NB4 (cell line): ENCODE data around the gene PPP6R1.

Source experiments
- DNase-seq: peaks from one replicate; pipeline ENCODE4 v3.0.0; 2010; ENCODE audit warnings: low read depth
- H3K4me3 ChIP-seq: one replicate; pipeline ENCODE4 v1.5.1; 2011; ENCODE audit warnings: mild to moderate bottlenecking, low read depth, low read length, moderate library complexity
- MYC ChIP-seq: IDR thresholded peaks from 2 replicates; pipeline ENCODE4 v1.6.1; 2011; ENCODE audit warnings: low read depth, low read length
- POLR2A ChIP-seq: IDR thresholded peaks from 2 replicates; pipeline ENCODE4 v1.6.1; 2011; ENCODE audit warnings: mild to moderate bottlenecking; ENCODE audit not compliant: insufficient read length; ENCODE audit errors: extremely low read depth
- TF ChIP-seq, protein P1 (sequence below): IDR thresholded peaks from 2 replicates; pipeline ENCODE4 v1.6.1; 2011; ENCODE audit warnings: low read depth, low read length
- TF ChIP-seq, protein P2 (sequence below): IDR thresholded peaks from one replicate; pipeline ENCODE4 v1.5.1; 2012; ENCODE audit warnings: low read depth, low read length

Gene PPP6R1

DNA sequence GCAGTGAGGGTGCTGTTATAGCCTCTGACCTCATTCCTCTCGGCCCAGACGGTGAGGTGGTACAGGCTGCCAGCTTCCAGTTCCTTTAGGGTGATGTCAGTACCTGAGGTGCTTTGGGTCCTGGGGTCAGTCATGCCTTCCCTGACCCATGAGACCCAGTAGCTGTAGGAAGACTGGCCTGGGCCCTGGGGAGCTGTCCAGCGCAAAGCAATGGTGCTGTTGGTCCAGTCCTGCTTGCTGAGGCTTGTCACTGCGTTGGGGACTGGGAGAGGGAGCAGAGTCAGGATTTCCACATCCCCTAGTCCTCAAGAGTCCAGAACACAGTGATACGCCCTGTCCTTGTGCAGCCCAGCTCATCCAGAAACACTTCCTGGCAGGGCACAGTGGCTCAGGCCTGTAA is 60.2 kb downstream of the PPP6R1 start:
- TF ChIP-seq, protein P1, sequence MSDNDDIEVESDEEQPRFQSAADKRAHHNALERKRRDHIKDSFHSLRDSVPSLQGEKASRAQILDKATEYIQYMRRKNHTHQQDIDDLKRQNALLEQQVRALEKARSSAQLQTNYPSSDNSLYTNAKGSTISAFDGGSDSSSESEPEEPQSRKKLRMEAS: no peak
- TF ChIP-seq MYC: no peak
- TF ChIP-seq, protein P2, sequence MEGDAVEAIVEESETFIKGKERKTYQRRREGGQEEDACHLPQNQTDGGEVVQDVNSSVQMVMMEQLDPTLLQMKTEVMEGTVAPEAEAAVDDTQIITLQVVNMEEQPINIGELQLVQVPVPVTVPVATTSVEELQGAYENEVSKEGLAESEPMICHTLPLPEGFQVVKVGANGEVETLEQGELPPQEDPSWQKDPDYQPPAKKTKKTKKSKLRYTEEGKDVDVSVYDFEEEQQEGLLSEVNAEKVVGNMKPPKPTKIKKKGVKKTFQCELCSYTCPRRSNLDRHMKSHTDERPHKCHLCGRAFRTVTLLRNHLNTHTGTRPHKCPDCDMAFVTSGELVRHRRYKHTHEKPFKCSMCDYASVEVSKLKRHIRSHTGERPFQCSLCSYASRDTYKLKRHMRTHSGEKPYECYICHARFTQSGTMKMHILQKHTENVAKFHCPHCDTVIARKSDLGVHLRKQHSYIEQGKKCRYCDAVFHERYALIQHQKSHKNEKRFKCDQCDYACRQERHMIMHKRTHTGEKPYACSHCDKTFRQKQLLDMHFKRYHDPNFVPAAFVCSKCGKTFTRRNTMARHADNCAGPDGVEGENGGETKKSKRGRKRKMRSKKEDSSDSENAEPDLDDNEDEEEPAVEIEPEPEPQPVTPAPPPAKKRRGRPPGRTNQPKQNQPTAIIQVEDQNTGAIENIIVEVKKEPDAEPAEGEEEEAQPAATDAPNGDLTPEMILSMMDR: no peak
- no peak for TF ChIP-seq POLR2A
- DNase-seq: no peak
- no peak overlapping the region for H3K4me3 ChIP-seq

DNA sequence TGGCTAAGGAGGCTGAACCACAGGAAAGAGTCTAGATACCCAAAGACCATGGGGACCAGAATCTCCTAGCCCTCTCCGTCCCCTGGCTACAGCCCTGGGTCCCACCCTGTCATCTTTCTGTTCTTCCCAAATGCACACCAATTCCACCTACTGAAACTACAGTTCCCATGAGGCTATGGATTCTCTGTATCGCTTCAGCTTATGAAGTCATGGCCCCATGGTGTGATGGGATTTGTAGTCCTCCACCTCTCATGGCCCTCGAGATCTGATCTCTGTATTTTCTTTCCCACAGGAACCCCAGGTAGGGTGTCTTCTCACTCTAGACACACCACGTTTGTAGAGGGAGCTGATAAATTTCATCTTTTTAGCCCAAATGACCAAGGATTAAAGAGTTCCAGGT is 61.3 kb downstream of the PPP6R1 start:
- H3K4me3 ChIP-seq: no peak overlapping the region
- TF ChIP-seq, protein P1: no peak
- TF ChIP-seq MYC (no peak), POLR2A (no peak)
- TF ChIP-seq, protein P2: no peak
- peak; percentile 37 for DNase-seq

DNA sequence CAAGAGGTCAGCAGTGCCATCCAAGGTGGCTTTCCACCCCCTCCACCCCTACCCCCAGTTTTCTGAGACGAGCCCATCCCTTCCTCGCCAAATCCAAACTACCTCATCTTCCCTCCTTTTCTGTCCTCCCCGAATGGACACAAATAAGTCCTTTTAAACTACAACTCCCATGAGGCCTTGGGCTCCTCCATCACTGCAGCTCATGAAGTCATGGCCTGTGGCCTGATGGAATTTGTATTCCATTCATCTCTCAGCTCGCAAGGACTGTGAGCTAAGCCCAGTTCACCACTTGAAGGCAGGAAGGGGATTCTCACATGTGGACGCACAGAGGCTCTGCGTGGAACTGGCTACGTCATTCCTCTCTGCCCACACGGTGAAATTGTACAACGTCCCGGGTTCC is 62.0 kb downstream of the PPP6R1 start:
- TF ChIP-seq, protein P2: no peak
- TF ChIP-seq POLR2A (no peak), MYC (no peak)
- TF ChIP-seq, protein P1: no peak
- DNase-seq: peak; percentile 38

DNA sequence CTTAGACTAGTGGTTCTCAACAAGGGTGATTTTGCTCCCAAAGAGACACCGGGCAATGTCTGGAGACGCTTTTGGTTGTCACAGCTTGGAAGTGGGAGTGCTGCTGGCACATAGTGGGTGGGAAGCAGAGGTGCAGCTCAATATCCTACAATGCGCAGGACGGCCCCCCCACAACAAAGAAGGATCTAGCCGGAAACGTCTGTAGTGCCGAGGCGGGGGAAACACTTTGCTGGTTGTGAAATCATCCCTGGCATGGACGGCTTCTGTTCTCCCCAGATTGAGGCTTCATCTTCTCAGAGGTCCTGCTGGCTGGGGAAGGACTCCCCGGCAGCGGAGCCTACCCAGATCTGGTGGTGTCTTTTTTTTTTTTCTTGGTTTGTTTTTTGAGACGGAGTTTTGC is 65.3 kb downstream of the PPP6R1 start:
- peak overlapping the region; percentile 6 for H3K4me3 ChIP-seq
- DNase-seq: peak; percentile 66
- TF ChIP-seq MYC: no peak
- TF ChIP-seq, protein P1: 0 out of 2 replicates have a peak, but pooled peaks have one; percentile 11
- no peak for TF ChIP-seq POLR2A
- TF ChIP-seq, protein P2: no peak

More for the DNA sequence above, 62.0 kb downstream of the PPP6R1 start:
- H3K4me3 ChIP-seq: no peak overlapping the region

DNA sequence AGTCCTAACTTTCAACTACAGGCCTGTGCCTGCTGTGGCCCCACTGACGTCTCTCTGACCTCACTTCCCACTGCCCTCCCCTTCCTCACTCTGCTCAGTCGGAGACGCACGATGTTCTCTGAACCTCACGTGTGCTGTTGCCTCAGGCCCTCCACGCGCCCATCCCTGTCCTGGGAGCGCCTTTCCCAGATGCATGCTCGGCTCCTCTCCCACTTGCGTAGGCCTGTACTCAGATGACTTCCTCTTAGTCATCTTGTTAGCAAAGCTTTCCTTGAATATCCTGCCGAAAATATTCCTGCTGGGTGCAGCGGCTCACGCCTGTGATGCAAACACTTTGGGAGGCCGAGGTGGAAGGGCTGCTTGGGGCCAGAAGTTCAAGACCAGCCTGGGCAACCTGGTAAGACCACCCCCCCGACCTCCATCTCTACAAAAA is 69.4 kb downstream of the PPP6R1 start:
- H3K4me3 ChIP-seq: no peak overlapping the region
- TF ChIP-seq, protein P1: no peak
- TF ChIP-seq, protein P2: no peak
- TF ChIP-seq MYC (no peak), POLR2A (no peak)
- no peak for DNase-seq

DNA sequence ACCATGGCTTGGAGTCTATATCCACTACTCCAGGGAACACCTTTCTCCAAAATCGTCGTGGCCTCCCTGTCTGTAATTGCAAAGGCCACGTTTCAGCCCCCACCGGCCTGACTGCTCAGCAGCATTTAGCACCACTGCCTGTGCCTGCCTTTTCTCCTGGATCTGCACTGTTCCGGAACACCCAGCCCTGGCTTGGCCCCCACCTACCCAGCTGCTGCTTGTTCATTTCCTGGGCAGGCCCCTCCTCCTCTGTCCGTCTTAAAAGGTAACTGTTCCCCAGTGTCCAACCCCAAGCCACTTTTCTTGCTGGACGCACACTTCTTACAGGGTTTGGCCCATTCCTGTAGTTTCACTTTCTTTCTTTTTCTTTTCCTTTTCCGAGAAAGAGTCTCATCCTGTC is 70.2 kb downstream of the PPP6R1 start:
- TF ChIP-seq POLR2A: no peak
- TF ChIP-seq MYC: no peak
- TF ChIP-seq, protein P2: no peak
- TF ChIP-seq, protein P1: no peak
- no peak for DNase-seq
- no peak overlapping the region for H3K4me3 ChIP-seq
